HK-2 (cell line): ENCODE results near the gene ARL17B.
"Not testable (repeated sequence)": the region's sequence is repeated elsewhere in the genome, so short reads cannot be mapped to it uniquely, and the experiment has no call there.

Experiments used
- DNase-seq: peaks from one replicate; pipeline ENCODE4 v3.0.0-alpha.2; 2018; ENCODE audit not compliant: unreplicated experiment

Gene ARL17B

DNA sequence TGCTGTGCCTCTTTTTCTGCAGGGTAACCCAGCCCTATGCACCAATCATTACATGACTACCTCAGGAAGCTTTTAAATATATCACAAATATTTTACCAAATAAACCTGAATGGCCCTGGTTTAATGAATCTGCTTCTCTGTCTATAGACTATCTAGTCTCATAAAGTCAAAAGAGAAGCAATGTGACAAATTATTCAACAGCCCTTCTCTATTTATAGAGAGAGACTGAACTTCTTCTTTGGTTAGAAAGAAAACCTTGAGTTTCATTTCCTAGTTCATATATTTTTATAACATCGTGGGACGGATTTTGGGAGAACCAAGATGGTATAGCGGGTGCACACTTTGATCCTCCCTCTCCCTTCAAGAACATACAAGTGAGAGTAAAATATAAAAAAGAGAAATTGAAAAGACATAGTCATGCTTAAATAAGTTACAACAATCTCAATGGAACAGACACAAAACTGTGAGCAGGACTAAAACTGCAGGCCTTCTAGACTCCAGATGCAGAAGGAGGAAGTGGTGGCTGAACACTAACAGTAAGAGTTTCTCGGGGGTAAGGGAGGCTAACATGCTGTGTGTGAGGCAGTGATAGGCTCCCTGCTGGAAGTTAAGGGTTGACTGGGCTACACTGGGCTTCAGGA, 70.5 kb downstream of the ARL17B start:
- not testable (repeated sequence) for DNase-seq

- DNase-seq: not testable (repeated sequence)
These were observed 74.0 kb downstream of the ARL17B start for GRCh38 chr17:46287587-46287986.

DNA sequence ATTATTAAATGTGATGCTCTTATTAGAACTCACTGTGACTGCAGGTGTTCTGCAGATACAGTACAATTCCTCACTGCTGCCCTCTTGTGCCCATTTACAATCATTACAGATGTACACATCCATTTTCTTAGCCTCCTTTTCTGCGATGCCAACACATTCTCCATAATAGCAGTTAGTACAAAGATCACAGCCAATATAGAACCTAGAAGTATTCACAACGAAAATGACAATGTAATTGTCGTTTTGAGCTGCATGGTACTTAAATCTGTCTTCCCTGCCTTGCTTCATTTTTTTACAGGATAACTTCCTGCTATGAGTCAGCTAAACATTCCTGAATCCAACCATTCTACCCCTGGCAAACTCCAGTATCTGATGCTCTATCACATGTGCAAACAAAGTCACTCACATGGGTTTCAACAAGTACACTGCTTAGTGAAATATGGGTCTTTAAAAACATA, 74.8 kb downstream of the ARL17B start:
- DNase-seq: peak; percentile 24

DNA sequence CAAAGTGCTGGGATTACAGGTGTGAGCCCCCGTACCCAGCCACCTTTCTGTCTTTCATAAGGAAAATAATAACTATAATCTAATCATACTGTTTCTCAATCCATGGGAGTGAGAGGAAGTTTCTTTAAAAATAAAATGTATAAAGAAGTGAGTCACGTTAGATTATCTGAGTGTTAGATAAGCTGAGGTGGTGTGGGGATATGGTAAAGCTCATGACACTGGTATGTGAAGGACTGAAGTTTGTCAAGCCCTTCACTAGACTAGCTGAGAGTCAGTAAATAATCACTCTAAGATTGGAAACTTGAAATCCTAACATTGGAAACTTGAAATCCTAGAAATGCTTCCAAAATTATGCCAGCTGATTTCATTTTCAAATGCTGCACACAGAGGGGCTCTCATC, 76.1 kb downstream of the ARL17B start:
- DNase-seq: not testable (repeated sequence)

GRCh38 chr17:46284467-46284866, 77.1 kb downstream of the ARL17B start:
- not testable (repeated sequence) for DNase-seq

DNA sequence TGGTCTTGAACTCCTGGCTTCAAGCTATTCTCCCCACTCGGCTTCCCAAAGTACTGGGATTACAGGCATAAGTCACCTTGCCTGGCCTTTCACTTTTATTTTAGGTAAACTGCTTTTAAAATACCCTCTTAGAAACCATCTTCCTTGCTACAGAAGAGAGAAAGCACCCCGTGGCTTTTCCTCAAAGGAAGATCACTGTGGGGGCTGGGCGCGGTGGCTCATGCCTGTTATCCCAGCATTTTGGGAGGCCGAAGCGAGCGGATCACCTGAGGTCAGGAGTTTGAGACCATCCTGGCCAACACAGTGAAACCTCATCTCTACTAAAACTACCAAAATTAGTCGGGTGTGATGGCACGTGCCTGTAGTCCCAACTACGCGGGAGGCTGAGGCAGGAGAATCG, 78.9 kb downstream of the ARL17B start:
- DNase-seq: not testable (repeated sequence)

DNA sequence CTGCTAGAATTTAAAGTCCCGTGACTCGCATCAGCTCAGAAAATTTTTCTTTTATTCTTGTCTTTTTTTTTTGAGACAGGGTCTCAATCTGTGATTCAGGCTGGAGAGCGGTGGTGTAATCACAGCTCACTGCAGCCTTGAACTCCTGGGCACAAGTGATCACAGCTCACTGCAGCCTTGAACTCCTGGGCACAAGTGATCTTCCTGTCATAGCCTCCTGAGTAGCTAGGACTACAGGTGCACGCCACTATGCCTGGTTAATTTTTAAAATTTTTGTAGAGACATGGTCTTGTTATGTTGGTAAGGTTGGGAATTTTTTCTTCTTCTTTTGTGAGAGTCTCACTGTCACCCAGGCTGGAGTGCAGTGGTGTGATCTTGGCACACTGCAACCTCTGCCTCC, 80.2 kb downstream of the ARL17B start:
- not testable (repeated sequence) for DNase-seq

DNA sequence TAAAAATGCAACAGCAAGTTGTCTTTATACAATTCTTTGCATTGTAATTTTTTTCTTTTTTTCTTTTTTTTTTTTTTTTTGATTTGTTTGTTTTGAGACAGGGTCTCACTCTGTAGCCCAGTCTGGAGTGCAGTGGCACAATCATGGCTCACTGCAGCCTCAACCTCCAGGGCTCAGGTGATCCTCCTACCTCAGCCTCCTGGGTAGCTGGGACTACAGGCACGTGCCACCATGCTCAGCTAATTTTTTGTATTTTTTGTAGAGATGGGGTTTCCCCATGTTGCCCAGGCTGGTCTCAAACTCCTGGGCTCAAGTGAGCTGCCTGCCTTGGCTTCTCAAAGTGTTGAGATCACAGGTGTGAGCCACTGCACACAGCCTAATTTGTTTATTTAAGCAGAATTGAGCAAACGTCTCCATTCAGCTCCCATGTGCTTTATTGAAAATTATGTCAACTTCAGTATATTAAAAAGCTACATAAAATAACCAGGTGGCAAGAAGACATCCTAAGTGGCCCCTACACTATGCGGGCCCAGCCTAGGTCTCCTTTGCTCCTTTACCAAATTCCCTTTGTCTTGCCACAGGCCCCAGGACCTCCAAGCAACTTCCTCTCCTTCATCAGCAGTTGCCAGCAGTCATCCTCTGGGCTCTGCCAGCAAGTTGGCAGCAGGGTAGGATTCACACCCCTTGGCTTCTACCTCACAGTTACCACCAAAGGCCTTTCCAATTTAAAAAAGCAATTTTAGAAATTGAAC, 84.7 kb downstream of the ARL17B start:
- DNase-seq: not testable (repeated sequence)

DNA sequence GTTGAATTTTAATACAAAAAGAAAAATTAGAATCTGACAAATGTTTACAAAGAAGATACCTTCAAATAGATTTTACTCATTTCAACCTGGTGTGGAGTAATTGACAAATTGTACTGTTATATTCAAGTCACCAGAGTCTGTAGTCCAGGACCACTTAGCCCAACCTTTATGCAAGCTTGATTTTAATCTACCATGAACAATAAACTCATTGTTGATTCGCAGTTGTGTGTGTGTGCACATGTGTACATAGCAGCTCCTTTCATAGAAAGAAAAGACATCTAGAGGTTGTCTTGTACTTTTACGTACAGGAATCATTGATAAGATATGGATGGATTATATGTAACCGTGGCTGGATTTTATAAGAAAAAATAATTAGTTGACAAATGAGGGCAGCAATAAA, 87.3 kb downstream of the ARL17B start:
- no peak for DNase-seq

GRCh38 chr17:46273541-46274236, 87.9 kb downstream of the ARL17B start:
- no peak for DNase-seq

DNA sequence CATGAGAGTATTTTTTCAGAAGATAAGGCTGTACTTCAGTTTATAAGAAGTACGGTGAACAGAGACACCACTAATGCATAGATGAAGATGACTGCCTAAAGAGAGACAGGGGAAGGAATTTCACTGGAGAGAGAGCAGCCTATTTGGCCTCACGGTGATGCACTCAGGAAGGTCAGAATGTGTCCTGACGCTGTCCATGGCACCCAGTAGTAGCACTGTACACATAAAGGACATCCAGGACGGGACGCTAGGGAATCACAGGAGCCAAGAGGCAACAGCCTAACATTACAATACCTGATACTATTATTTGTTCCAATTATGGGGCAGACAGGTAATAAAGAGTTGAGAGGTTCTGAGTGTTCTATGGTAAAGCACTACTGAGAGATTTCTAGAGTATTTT, 91.5 kb downstream of the ARL17B start:
- DNase-seq: no peak

DNA sequence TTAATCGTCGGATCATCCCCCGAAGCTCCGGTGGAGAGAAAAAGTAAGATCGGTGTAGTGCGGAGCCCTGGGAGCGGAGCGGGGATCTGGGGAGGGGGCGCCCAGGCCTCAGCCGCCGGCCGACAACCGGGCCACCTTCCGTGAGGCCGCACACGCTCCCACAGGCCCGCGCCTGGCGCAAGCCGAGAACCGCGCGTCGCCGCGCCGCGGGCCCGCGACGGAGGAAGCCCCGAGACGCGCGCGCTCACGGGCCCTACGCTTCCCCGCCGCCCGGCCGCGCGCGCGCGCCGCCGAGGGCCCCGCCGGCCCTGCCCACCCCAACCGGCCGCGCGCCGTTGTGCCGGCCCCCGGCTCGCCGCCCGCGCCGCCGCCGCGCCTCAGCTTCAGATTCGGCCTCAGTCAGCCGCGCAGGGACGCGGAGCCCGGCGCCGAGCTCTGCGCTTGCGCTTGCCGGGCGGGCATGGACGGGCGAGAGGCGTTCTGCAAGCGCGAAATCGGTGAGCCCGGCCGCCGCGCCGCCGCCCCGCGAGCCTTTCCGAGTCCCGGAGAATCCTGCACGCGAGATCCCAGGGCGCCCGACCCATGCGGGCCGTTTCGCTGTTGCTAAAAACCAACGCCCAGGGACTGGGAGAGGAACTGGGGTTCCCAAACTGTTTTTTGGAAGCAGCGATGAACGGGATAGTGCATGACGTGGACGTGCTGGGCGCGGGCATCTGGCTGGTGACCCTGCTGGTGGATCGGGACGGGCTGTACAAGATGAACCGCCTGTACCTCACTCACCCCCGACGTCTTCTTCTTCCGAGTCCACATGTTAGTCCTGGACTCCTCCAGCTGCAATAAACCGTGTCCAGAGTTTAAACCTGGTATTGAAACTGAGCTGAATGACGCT, 94.7 kb downstream of the ARL17B start:
- DNase-seq: peak; percentile 84

DNA sequence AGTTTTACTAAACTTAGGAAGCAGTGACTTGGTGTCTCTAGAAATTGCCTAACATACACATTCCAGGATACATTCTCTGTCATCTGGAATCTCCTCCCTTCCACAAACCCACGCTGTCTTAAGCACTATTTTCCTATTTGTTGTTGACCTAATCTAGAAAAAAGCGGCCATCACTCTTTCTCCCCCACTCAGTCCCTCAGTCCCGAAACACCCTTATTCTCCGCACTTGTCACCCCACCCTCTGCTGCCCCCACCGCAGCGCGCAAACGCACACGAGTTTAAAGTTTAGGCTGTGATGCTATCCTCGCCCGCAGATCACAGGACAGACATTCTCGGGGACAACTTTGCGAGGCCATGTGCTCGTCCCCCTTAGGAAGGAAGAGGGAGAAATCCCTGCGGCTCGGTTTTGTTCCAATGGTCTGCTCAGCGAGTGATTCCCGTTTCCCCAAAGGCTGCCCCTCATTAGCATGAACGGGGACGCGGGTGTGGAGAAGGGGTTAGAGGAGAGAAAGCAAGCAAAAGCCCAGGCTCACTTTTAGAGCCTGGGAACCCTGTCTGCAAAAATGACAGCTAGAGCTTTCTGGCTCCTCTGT, 95.4 kb downstream of the ARL17B start:
- not testable (repeated sequence) for DNase-seq

DNA sequence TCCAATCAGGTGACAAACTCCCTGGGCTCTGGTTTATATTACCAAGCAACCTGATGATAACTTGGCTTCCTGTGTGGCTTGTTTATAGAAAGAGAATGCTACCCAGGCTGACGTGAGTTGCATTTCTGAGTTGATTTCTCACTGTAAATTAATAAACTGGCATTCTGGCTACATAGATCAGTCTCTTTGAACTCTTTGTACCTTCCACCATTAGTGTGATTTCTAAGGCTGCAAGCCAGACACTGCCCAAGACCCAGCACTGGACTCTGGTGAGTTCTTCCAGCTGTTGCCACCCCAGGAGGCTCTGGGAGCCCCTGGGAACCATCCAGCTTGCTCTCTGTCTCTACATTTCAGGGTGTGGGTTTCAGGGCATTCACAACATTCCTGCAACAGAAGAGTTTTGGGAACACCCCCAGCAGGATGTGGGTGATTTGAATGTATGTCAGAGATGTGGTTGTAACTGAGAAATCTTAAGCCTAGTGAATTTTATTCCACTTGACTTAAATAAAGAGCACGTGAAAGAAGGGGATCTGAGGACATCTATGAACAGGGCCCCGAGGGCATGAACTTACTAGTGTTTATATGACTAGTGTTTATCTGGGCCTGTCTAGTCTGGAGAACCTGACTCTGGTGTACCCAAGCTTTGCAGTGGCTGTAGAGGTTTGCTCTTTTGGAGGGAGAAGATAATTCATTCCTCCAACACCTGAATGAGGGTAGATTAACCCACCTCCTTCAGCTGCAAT, 96.9 kb downstream of the ARL17B start:
- DNase-seq: peak; percentile 7

DNA sequence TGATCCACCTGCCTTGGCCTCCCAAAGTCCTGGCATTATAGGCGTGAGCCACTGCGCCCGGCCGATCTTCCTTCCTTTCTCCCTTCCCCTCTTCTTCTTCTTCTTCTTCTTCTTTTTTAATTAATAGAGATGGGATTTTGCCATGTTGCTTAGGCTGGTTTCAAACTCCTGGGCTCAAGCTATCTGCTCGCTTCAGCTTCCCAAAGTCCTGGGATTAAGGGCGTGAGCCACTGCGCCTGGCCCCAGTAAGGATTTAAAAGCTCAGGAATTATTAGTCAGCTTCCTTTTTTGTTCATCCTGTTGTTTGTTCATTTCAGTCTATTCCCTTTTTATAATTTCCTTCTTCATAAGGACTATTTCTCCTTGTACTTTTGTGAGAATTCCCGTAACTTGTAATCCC, 99.3 kb downstream of the ARL17B start:
- DNase-seq: no peak

- DNase-seq: not testable (repeated sequence)
These were observed 101.5 kb downstream of the ARL17B start for GRCh38 chr17:46259845-46260661.

GRCh38 chr17:46256369-46256768, 105.2 kb downstream of the ARL17B start:
- not testable (repeated sequence) for DNase-seq

- not testable (repeated sequence) for DNase-seq
These were observed 107.4 kb downstream of the ARL17B start for GRCh38 chr17:46254215-46254614.

DNA sequence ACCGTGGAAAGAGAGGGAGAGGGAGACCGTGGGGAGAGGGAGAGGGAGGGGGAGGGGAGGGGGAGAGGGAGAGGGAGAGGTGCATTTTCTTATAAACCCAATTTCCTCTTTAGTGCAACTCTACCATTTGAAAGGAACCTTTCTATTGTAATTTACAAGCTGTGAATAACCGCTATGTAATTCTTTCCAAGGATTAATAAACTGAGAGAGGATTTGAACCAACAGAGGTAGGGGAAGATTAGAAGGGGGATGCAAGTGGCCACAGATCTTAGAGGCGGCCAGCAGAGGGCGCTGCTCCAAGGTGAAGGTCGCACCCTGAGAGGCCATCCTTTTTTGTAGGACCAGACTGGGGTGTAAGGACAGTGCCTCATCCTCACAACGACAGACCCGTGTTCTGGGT, 107.8 kb downstream of the ARL17B start:
- peak; percentile 30 for DNase-seq

DNA sequence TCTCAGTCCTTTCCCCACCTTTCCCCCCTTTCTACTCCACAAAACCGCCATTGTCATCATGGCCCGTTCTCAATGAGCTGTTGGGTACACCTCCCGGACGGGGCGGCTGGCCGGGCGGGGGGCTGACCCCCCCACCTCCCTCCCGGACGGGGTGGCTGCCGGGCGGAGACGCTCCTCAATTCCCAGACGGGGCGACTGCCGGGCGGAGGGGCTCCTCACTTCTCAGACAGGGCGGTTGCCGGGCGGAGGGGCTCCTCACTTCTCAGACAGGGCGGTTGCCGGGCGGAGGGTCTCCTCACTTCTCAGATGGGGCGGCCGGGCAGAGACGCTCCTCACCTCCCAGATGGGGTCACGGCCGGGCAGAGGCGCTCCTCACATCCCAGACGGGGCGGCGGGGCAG, 108.8 kb downstream of the ARL17B start:
- DNase-seq: not testable (repeated sequence)
